DMS79 (cell line): ENCODE results near the gene PREB.
A peak's percentile ranks its signal among the peaks of the same experiment; 100 is the strongest.
"Not testable (repeated sequence)": the region's sequence is repeated elsewhere in the genome, so short reads cannot be mapped to it uniquely, and the experiment has no call there.

Source experiments
- DNase-seq: peaks from one replicate; lab custom pipeline; 2025; lab: John Stamatoyannopoulos, UW

Gene PREB

GRCh38 chr2:27133905-27134780, at the start of gene PREB:
Gene PREB (minus strand): TSS chr2:27134636. CDS start chr2:27134421, 215 bp downstream.
- DNase-seq = peak; percentile 89

GRCh38 chr2:27184115-27184514, 49.7 kb upstream of the PREB start:
- no peak for DNase-seq

GRCh38 chr2:27182346-27182745, 47.9 kb upstream of the PREB start:
- DNase-seq = no peak

GRCh38 chr2:27179344-27180000, 45.0 kb upstream of the PREB start:
- no peak for DNase-seq

GRCh38 chr2:27178469-27178868, 44.0 kb upstream of the PREB start:
- DNase-seq = no peak

- no peak for DNase-seq
Measured at GRCh38 chr2:27177441-27178351, 43.3 kb upstream of the PREB start.

GRCh38 chr2:27175781-27176180, 41.3 kb upstream of the PREB start:
- DNase-seq = not testable (repeated sequence)

- no peak for DNase-seq
Measured at GRCh38 chr2:27175330-27175729, 40.9 kb upstream of the PREB start.

- no peak for DNase-seq
Measured at GRCh38 chr2:27174638-27175037, 40.2 kb upstream of the PREB start.

- DNase-seq = no peak
Measured at GRCh38 chr2:27171351-27171848, 37.0 kb upstream of the PREB start.

- DNase-seq = no peak
Measured at GRCh38 chr2:27170581-27171337, 36.3 kb upstream of the PREB start.

GRCh38 chr2:27164960-27165763, 30.7 kb upstream of the PREB start:
- no peak for DNase-seq

- no peak for DNase-seq
Measured at GRCh38 chr2:27162151-27163121, 28.0 kb upstream of the PREB start.

- DNase-seq = no peak
Measured at GRCh38 chr2:27160191-27160590, 25.8 kb upstream of the PREB start.

GRCh38 chr2:27159271-27159670, 24.8 kb upstream of the PREB start:
- no peak for DNase-seq

- no peak for DNase-seq
Measured at GRCh38 chr2:27158468-27158867, 24.0 kb upstream of the PREB start.

GRCh38 chr2:27155069-27155520, 20.7 kb upstream of the PREB start:
- no peak for DNase-seq

GRCh38 chr2:27154488-27154887, 20.1 kb upstream of the PREB start:
- no peak for DNase-seq

- DNase-seq = no peak
Measured at GRCh38 chr2:27152796-27153464, 18.5 kb upstream of the PREB start.
